NCI-H2227 (cell line): ENCODE measurements around the gene ITGB1BP1.
A peak's percentile ranks its signal among the peaks of the same experiment; 100 is the strongest.

Experiments used
- DNase-seq: peaks from one replicate; lab custom pipeline; 2025; ENCODE audit not compliant: unreplicated experiment; lab: John Stamatoyannopoulos, UW

The ITGB1BP1 gene

GRCh38 chr2:9380702-9381628 is 42.4 kb downstream of the ITGB1BP1 start:
- no peak for DNase-seq

GRCh38 chr2:9379391-9379755 is 44.0 kb downstream of the ITGB1BP1 start:
- no peak for DNase-seq

GRCh38 chr2:9378433-9379390 is 44.6 kb downstream of the ITGB1BP1 start:
- no peak for DNase-seq

GRCh38 chr2:9377461-9378097 is 45.7 kb downstream of the ITGB1BP1 start:
- DNase-seq = no peak

GRCh38 chr2:9375857-9376428 is 47.4 kb downstream of the ITGB1BP1 start:
- DNase-seq = no peak

GRCh38 chr2:9374071-9374730 is 49.1 kb downstream of the ITGB1BP1 start:
- DNase-seq = no peak

- no peak for DNase-seq
These were observed 49.9 kb downstream of the ITGB1BP1 start for GRCh38 chr2:9373476-9373875.

GRCh38 chr2:9373047-9373446 is 50.3 kb downstream of the ITGB1BP1 start:
- DNase-seq = no peak

- DNase-seq = no peak
These were observed 52.6 kb downstream of the ITGB1BP1 start for GRCh38 chr2:9370746-9371145.

GRCh38 chr2:9366026-9366425 is 57.3 kb downstream of the ITGB1BP1 start:
- DNase-seq = no peak

GRCh38 chr2:9365498-9366019 is 57.8 kb downstream of the ITGB1BP1 start:
- no peak for DNase-seq

GRCh38 chr2:9364791-9365497 is 58.4 kb downstream of the ITGB1BP1 start:
- DNase-seq = no peak

- no peak for DNase-seq
These were observed 59.0 kb downstream of the ITGB1BP1 start for GRCh38 chr2:9364373-9364772.

GRCh38 chr2:9360701-9361100 is 62.6 kb downstream of the ITGB1BP1 start:
- DNase-seq = no peak

- no peak for DNase-seq
These were observed 63.2 kb downstream of the ITGB1BP1 start for GRCh38 chr2:9360110-9360509.

- DNase-seq = no peak
These were observed 63.9 kb downstream of the ITGB1BP1 start for GRCh38 chr2:9359463-9359862.

- no peak for DNase-seq
These were observed 64.5 kb downstream of the ITGB1BP1 start for GRCh38 chr2:9358846-9359245.

- peak; percentile 42 for DNase-seq
These were observed 67.1 kb downstream of the ITGB1BP1 start for GRCh38 chr2:9356261-9356660.

- no peak for DNase-seq
These were observed 67.6 kb downstream of the ITGB1BP1 start for GRCh38 chr2:9355716-9356115.

GRCh38 chr2:9355270-9355669 is 68.1 kb downstream of the ITGB1BP1 start:
- DNase-seq = no peak
